Activated naive CD4-positive, alpha-beta T cell treated with Interleukin-2 at 50 U/mL for 16 hours (primary cell): ENCODE measurements around the gene C1orf105.
"Not testable (repeated sequence)": the region's sequence is repeated elsewhere in the genome, so short reads cannot be mapped to it uniquely, and the experiment has no call there.

Experiments
- DNase-seq: peaks from one replicate; pipeline ENCODE4 v3.0.0-alpha.2; 2020

The C1orf105 gene

DNA sequence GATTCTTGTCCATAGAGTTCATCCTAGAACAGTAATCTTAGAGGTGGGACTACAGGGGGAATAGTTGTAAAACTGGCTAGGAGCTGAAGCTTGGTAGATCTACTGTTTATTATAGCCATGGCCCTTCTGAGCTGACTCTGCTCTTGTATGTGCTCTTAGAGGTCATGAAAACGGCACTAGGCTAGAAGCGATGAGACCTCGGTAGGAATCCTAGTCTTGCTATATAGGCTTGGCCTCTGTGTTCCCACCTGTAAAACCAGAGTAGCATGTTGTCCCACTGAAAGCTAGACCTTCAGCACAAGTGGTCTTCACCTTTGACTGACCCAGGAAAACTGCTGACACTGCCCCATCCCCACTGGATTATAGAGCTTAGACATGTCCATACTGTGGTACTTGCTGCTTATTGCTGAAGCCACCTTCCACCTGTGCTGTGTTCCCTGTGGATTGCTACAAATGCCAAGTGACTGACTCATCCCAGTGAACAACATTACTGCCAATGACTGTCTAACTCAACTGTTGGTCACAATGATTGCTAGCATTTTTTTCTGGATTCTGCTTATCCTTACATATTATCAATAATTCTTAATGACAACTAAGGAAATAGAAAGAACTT lies 46.4 kb downstream of the C1orf105 start:
- no peak for DNase-seq

- no peak for DNase-seq
These were observed 47.0 kb downstream of the C1orf105 start for GRCh38 chr1:172467446-172467845.

GRCh38 chr1:172468296-172468695 lies 47.8 kb downstream of the C1orf105 start:
- no peak for DNase-seq

DNA sequence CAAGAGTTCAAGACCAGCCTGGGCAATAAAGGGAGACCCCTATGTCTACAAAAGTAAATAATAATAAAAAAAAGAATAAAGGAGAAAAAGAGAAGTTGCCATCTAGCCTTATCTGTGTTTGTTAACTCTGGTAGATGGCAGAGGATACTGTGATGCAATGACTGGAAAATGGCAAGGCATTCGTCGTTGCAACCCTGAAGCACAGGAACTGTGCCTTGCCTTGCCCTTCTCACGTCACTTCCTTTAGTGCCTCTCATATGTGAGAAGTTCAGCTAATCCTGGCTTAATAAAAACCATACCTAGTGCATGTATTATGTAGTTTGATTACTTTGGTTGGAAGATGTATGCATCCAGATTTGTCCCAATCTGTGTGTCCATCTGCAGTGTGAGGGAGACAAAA lies 49.2 kb downstream of the C1orf105 start:
- no peak for DNase-seq

DNA sequence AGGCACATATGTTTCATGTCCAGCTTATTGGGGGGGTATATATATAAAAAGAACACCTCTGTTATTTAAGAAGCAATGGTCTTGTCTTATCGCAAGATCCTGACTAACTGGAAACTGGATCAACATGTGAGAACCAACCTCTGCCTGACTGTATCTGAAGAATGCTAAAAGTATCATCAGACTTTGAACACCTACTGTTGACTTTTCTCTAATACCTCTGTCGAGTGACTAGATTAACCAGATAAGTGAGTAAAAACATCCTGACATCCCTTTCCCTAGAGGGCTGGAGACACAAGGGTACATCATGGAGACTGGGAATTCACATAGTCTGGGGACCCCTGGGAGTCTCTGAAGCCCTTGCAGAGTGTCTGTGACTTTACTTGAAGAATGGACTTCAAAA lies 49.7 kb downstream of the C1orf105 start:
- DNase-seq, result no peak

DNA sequence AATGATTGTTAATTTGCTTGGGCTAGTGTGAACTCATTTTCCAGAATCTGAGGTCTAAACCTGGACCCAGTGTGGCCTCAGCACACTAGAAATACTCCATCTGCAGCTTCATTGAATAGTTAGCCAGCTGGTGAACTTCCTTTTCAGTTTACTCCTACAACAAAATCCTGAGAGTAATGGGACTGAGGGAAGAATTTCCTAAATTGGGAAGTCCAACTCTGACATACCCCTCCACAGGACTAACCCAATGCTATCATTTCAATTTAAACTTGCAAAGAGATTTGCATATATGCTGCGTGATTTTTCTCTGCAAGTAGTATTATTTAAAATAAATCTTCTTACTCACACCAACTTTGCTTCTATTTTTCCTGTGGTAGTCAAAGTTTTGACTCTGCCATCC lies 51.2 kb downstream of the C1orf105 start:
- DNase-seq, result no peak

- DNase-seq, result no peak
These were observed 52.0 kb downstream of the C1orf105 start for GRCh38 chr1:172472495-172472894.

- DNase-seq, result no peak
These were observed 52.8 kb downstream of the C1orf105 start for GRCh38 chr1:172473302-172473701.

DNA sequence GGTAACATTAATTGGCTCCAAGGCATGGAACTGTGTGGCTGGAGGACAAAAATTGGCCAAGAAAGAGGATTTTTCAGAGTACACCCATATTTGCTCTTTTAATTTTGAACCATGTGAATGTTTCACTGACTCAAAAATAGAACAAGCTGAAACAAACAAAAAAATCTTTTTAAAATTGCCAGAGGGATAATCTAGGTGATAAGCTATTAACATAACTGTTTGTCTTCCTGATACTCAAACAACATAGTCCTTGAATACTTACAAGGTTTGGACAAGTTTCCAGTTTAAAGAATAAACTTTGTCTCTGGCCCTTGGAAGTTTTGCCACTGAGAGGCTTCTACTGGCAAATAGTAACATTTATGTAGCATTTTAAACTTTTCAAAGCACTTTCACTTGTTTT lies 53.4 kb downstream of the C1orf105 start:
- no peak for DNase-seq

DNA sequence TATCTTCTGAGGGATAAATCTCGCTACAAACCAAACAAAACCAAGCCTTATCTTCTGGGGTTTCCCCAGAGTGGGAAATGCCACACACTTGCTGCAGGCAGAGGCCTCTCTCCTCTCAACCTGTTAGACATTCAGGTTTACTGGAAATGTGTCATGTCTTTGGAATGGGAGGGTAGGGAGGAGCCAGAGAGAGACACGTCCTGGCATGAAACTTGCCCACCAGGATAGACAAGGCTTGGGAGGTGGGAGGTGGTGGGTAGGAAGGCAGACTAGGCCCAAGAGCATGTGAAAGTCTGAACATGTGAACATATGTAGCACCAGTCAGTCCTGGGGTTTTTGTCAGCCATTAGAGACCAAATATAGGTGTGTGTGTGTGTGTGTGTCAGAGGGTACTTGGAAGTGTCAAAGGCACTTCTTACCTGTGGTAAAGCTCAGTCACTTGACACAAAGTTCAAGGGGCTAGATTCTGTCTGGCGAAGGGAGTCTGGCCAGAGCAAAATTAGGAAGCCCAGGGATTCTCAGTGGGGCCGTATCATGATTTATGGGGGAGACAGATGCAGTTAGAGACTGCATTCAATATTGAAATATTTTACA lies 55.8 kb downstream of the C1orf105 start:
- no peak for DNase-seq

DNA sequence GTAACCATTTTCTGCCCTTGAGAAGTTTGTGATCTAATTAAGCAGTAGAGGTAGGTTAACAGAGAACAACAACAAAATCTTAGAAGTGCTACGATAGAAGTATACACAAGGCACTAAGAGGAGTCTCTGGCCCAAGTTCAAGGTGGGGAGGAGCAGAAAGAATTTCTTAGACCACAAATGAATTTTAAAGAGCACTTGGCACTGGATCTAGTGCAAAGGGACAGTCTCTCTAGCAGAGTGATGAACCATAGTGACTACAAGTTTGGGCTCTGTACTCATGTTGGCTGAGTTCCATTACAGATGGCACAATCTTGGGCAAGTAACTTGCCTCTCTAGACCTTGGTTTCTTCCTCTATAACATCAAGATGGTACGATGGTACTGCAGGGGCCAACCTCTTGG lies 56.7 kb downstream of the C1orf105 start:
- no peak for DNase-seq

DNA sequence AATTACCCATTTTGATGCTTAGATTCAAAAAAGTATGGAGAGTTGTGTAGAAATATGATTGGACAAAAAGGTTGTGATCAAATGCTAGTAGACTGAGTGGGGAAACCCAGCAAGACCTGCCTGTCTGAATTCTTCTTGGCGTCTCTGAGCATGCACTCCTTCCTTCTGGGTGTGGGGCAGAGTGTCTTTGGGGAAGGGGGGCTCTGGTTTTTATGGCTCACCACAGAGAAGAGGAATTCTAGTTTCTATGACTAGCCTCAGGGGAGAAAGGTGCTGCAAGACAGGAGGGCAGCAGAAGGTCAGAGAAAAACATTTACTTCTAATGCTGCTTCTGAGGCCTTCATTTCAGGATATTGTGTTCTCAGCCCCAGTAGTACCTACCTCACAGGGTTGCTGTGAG lies 57.3 kb downstream of the C1orf105 start:
- no peak for DNase-seq

DNA sequence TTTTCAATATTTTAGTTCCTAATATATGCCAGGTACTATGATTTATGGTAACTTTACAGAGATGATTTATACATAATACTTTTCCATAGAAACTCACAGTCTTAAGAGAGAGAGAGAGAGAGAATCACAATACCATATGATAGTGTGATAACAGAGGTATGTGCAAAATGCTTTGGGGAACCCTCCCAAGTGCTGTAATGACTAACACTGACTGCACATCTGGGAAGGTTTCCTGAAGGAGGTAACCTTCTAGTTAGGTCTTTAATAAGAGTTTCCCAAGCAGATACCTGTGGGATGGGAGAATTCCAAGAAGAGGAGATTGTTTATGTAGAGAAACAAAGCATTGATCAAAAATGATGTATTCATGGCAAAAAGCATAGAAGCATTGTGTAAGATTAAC lies 58.0 kb downstream of the C1orf105 start:
- DNase-seq, result no peak

DNA sequence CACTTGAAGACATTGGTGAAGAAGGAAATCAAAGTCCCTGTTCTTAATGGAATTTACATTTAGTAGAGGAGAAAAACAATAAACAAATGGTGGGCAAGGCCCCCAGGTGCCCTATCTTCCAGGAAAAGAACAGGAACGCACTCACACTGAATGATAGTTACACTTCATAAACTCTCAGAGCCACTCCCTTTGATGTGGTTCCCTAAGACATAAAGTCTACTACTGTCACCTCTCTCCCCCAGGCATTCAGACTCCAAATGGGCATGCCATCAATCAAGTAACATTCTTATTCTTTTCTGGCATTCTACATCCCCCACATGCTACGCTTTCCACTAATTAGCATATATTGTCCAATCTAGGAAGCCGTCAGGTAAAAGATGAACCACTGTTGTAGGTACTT lies 59.9 kb downstream of the C1orf105 start:
- DNase-seq, result no peak

- no peak for DNase-seq
These were observed 61.6 kb downstream of the C1orf105 start for GRCh38 chr1:172482044-172482443.

DNA sequence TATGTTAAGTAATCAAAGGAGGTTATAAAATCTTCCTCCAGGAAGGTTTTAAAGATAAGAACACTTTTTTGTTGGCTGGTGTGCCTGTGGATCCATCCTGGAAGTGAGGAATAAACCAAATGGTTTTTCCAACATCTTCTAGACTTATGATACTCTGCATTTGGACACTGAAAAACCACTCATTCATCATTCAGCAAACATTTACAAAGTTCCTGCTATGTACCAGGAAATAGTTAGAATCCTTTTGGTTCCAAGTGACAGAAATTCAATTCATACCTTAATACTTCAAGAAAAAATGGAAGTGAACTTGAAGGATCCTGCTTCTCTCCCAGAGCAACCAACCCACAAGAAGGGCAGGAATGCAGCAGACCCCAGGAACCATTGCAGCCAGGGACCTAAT lies 63.0 kb downstream of the C1orf105 start:
- no peak for DNase-seq

GRCh38 chr1:172484252-172484651 lies 63.8 kb downstream of the C1orf105 start:
- DNase-seq, result no peak

GRCh38 chr1:172485626-172486025 lies 65.1 kb downstream of the C1orf105 start:
- no peak for DNase-seq

DNA sequence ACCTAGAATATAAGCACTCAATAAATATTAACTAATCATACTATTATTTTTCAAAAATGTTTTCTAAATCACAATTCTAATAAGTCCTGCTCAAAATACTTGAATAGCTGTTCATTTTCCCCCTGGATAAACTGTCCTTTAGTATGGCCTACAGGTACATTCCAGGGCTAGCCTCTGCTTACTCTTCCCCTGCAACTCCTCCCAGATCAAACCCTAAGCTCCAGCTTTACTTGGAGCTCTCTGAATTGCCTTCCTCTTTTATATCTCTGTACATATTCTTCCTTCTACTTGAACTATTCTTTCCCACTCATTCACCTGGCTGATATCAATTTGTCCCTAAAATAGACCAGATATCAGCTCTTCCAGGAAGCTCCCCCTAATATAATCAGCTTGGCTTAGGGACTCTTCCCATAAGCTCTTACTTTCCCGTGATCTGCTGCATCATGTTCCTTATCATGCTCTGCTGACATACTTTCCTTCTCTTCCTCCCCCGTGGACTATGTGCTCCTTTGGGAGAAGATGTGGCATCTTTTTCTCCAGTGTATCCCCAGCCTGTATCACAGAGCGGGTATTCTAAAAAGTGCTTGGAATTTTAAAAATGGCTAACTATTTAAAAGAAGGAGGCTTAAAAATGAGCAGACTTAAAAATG lies 66.4 kb downstream of the C1orf105 start:
- no peak for DNase-seq

DNA sequence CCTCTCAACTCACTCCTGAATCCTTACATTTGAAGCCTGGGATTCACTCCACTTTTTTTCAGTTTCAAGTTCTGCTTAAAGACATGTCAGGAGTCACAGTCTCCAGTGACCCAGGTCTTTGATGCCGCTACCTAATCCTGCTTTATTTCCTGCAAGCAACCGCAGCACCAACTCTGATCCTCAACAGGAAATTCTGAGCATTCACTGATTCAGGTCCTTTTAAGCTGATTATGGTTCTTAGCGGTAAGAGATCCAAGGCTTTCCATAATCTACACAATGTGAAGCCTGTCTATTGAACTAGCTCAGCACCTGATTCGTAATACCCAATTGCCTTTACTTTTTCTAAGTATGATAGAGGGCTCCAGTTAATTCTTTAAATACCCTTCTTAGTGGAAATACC lies 67.1 kb downstream of the C1orf105 start:
- no peak for DNase-seq

- no peak for DNase-seq
These were observed 67.9 kb downstream of the C1orf105 start for GRCh38 chr1:172488393-172488792.

- DNase-seq, result no peak
These were observed 69.4 kb downstream of the C1orf105 start for GRCh38 chr1:172489847-172490246.

GRCh38 chr1:172492421-172492820 lies 71.9 kb downstream of the C1orf105 start:
- DNase-seq, result no peak

GRCh38 chr1:172494166-172494565 lies 73.7 kb downstream of the C1orf105 start:
- DNase-seq, result no peak

- DNase-seq, result not testable (repeated sequence)
These were observed 75.6 kb downstream of the C1orf105 start for GRCh38 chr1:172496127-172496526.
